NCI-H2107 treated with DMSO at 0.1 percent for 48 hours (cell line): Measurements from ENCODE around the gene RALBP1.

Experiments used
- DNase-seq: peaks from one replicate; lab custom pipeline; 2025; ENCODE audit not compliant: unreplicated experiment; lab: John Stamatoyannopoulos, UW

The RALBP1 gene

DNA sequence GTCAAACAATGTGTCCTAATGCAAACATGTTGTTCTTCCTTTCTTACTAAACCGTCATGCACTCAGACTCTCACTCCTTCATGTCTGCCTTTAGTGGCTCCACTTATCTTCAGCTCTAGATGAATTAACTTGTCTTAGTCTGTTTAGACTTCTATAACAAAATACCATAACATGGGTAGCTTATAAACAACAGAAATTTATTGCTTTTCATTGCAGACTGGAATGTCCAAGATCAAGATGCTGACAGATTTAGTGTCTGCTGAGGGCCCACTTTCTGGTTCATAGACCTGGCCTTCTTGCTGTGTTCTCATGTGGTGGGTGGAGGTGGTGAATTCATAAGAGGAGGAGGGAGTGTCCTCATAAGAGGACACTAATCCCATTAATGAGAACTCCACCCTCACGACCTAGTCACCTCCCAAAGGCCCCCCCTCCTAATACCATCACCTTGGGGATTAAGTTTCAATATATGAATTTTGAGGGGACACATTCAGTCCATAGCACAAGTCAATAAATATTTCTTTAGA is 32.3 kb downstream of the RALBP1 start:
- DNase-seq, result no peak

- no peak for DNase-seq
Observed at GRCh38 chr18:9508446-9509025, 33.2 kb downstream of the RALBP1 start.

DNA sequence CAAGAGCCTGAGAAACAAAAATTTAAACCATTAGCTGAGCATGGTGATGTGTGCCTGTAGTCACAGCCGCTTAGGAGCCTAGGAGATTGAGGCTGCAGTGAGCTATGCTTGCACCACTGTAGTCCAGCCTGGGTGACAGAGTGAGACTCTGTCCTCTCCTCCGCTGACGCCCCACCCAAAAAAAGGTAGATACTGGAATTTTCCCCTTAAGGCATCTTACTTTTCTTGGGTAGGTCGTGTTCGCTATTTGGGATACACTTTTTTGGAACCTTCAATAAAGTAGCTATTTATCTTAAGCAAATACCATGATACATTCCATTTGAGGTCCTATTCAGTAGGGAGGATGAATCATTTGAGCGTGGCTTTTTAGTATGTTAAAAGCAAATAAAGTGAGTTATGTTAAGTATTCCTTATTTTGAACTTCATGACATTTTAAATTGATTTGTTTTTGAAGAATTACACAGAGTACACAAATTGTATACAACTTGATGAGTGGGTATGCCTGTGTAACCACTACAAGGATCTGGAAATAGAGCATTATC is 38.7 kb downstream of the RALBP1 start:
- no peak for DNase-seq

DNA sequence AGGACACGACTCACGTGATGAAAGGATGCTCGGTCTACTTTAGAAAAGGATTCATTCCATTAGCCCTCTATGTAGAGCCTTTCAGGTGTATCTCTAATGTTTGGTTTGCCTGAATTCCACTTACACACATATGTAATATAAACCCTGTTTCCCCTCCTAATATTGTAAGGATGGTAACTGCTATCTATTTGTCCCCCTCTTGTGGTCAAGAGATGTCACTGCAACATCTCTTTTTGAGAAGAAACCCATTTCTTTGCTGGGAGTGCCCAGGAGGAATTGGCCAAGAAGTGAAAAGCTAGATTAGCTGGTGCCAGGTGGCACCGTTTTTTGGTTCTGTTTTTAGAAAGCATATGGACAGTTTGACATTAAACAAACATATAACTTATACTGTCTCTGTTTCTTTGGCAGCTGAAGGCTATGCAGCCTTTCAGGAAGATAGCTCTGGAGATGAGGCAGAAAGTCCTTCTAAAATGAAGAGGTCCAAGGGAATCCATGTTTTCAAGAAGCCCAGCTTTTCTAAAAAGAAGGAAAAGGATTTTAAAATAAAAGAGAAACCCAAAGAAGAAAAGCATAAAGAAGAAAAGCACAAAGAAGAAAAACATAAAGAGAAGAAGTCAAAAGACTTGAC is 41.2 kb downstream of the RALBP1 start:
- DNase-seq, result peak; percentile 25

- DNase-seq, result no peak
Observed at GRCh38 chr18:9517869-9518268, 42.6 kb downstream of the RALBP1 start.

DNA sequence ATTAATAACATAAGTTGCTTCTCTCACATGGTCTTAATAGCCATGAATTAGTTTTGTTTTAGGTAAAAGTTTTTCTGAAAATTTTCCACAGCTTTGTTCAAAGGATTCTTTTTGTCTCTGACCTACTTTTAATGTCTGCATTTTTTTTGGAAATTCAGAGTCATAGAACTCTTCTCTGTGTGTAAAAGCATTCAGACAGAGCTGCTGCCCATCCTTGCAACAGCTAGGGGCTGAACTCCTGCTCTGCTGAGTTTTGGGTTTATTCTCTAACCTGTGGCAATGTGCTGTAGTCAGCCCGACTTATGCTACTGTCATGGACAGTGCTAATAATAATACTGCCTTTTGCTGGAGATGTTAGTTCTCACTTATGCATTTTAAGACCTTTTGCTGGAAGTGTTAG is 44.1 kb downstream of the RALBP1 start:
- no peak for DNase-seq

DNA sequence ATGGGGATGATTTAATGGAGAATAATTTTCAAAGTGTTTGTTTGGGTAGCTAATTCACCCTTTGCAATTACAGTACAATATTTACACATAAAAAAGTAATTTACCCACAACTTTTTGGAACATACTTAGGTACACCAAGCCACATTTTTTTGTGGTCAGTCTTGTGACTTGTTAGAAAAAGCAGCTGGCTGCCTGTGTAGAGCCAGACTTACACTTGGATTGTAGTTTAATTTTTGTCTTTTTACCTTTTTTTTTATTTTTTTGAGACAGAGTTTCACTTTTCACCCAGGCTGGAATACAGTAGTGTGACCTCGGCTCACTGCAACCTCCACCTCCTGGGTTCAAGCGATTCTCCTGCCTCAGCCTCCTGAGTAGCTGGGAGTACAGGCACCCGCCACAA is 45.4 kb downstream of the RALBP1 start:
- DNase-seq, result no peak

GRCh38 chr18:9521770-9522169 is 46.5 kb downstream of the RALBP1 start:
- DNase-seq, result no peak

GRCh38 chr18:9522952-9523351 is 47.6 kb downstream of the RALBP1 start:
- no peak for DNase-seq

DNA sequence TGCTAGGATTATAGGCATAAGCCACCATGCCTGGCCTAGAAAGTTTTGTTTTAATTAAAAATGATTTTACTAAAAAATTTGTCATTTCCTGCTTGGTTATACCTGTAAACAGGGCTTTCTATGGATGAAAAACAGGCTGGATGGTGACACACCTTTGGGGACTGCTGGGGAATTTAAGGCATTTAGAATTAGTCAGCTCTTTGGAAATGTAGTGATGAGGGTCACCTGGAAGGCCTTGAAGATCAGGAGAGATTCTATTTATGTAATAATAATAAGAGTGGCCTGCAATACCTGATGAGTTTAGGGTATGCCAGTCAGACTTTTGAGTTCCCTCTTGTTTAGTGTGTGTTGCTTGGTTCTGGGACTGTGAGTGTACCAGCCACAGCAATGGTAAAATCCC is 51.1 kb downstream of the RALBP1 start:
- DNase-seq, result no peak

- DNase-seq, result no peak
Observed at GRCh38 chr18:9530226-9531009, 55.1 kb downstream of the RALBP1 start.

- DNase-seq, result no peak
Observed at GRCh38 chr18:9531791-9532410, 56.6 kb downstream of the RALBP1 start.

GRCh38 chr18:9534844-9535243 is 59.5 kb downstream of the RALBP1 start:
- DNase-seq, result no peak

DNA sequence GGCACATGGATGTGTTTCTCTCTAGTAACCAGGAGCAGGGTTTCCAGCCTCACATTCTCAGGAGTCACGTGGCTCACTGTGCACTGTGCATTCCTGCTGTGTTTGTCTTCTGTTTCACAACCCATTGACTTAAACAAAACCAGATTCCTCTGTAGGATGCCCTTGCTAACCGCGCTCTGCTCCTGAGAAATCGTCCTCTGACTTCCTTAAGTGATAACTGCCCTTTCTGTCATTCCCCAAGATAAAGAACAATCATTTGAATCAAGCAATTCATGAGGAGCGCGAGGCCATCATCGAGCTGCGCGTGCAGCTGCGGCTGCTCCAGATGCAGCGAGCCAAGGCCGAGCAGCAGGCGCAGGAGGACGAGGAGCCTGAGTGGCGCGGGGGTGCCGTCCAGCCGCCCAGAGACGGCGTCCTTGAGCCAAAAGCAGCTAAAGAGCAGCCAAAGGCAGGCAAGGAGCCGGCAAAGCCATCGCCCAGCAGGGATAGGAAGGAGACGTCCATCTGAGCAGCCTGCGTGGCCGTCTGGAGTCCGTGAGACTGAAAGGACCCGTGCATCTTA is 60.2 kb downstream of the RALBP1 start:
- DNase-seq, result no peak

DNA sequence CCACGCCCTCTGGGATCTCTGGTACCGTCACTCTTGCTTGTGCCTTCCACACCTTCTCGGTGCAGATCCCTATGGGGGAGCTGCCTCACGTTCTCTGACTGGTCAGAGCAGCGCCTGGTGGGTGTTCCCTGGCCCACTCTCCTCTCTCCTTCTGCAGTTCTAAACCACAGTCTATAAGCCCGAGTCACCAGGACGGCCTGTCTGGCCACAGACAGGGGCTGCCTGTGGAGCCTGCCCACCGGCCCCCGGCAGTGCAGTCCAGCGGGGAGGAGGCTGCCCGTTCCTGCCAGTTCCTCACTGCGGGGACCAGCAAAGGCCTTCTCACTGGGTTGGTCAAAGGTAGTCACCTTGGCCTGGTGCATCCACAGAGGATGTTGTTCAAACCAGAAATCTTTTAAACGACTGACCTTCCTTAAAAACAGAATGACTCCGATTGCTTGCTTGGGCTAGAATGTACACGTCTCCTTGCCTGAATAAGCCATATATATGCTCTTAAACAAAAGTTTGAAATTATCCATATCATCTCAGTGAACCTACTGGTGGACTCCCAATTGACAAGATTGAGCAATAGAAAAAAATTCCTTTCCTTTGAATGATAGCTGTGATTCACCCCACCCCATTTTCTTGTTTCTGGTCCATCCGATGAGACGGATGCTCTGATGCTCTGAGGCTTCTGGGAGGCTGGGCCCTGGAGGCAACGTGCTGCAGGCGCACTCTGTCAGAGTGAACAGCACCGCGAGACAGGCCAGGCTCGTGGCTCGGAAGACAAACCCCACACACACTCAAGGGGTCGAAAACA is 61.2 kb downstream of the RALBP1 start:
- no peak for DNase-seq

DNA sequence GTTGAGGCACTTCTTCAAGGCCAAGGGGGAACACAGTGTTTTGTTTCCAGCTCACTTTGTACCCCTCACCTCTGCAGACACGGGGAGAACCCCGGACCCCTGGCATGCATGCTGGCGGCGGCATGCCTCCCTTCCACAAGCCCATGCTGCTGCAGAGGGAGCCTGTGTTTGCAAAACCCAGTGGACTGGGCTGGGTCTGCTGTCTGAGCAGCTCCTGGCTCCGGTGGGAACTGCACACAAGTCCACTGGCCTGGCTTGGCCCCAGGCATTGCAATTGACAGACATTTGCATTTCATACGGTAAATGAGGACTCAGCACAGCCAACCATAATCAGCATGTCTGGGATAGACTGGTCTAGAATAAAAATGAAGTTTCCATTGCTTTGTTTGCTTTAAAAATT is 62.4 kb downstream of the RALBP1 start:
- DNase-seq, result no peak

GRCh38 chr18:9539283-9539682 is 64.0 kb downstream of the RALBP1 start:
- no peak for DNase-seq

GRCh38 chr18:9539938-9540337 is 64.6 kb downstream of the RALBP1 start:
- DNase-seq, result no peak

- no peak for DNase-seq
Observed at GRCh38 chr18:9542924-9543323, 67.6 kb downstream of the RALBP1 start.

DNA sequence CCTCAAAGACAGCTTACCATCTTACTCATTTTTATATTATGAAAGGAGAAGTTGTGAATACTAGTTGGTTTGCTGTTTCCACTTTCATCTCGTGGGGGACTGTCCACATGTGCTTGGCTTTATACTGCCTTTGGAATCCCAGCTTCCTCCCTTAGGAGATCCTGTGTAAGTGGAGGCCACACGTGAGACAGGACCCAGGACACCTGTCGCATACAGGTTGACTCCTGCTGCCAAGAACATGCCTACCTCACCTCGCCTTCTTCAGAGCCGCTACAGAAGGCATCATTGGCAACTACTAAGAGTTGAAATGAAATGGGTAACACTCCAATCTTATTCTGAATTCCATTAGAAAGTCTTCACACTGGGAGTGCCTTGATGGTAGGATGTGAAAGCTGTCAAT is 69.7 kb downstream of the RALBP1 start:
- no peak for DNase-seq
